HUES64 (cell line): ENCODE results near the gene ALDH7A1.
A peak's percentile ranks its signal among the peaks of the same experiment; 100 is the strongest.

Experiments used
- H3K27ac ChIP-seq: 2 replicates; pipeline ENCODE4 v1.7.0; 2013; ENCODE audit warnings: low read depth, low read length, inconsistent platforms
- H3K27me3 ChIP-seq: 2 replicates; pipeline ENCODE4 v1.6.1; 2013; ENCODE audit warnings: mild to moderate bottlenecking, low read length; ENCODE audit not compliant: insufficient read depth
- H3K36me3 ChIP-seq: 2 replicates; pipeline ENCODE4 v1.6.1; 2013; ENCODE audit warnings: mild to moderate bottlenecking, low read length; ENCODE audit not compliant: insufficient read depth
- H3K4me1 ChIP-seq: 2 replicates; pipeline ENCODE4 v1.6.1; 2013; ENCODE audit warnings: mild to moderate bottlenecking, low read length, moderate library complexity; ENCODE audit not compliant: insufficient read depth
- H3K4me3 ChIP-seq: 2 replicates; pipeline ENCODE4 v1.5.1; 2013; ENCODE audit warnings: mild to moderate bottlenecking, low read length, moderate library complexity
- H3K9ac ChIP-seq: 2 replicates; pipeline ENCODE4 v1.6.1; 2013; ENCODE audit warnings: mild to moderate bottlenecking, low read depth, low read length
- H3K9me3 ChIP-seq: 2 replicates; pipeline ENCODE4 v1.6.1; 2013; ENCODE audit warnings: low read depth, low read length; ENCODE audit not compliant: insufficient read depth
- WGBS: fragments of 150-250, 120-280 bp; methylation state at CpG from one replicate; pipeline ENCODE4 v1.1.7; 2013; ENCODE audit warnings: missing lambda C conversion rate; 5-methylcytosine and 5-hydroxymethylcytosine counted together

Gene ALDH7A1

DNA sequence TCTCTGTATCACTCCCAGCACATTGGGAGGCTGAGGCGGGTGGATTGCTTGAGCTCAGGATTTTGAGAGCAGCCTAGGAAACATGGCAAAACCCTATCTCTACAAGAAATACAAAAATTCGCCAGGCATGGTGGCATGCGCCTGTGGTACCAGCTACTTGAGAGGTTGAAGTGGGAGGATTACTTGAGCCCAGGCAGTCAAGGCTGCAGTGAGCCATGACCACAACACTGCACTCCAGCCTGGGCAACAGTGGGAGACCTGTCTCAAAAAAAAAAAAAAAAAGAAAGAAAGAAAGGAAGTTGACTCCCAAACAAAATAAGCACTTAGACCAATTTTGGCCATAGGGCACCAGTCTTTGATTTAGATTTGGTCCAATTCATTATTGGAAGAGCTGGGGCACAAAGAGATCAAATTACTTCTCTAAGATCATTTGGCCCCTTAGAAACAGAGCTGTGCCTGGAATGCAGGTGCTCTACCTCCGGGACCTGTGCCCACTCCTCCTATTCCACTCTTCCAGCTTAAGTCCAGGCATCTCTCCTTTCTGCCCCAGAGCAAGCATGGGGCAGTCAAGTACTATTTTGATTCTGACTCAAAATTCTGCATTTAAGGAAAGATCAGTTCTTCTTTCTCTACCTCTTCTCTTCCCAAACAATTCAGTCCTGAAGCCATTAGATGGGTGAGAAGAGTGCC, 59.0 kb downstream of the ALDH7A1 start:
- no peaks in the 10 kb centered on the region for H3K27me3 ChIP-seq
- no peaks in the 10 kb centered on the region for H3K9me3 ChIP-seq
- H3K4me3 ChIP-seq: no peak overlapping the region
- no peaks in the 10 kb centered on the region for H3K4me1 ChIP-seq
- no peak overlapping the region for H3K27ac ChIP-seq
- H3K36me3 ChIP-seq: no peaks in the 10 kb centered on the region
- 94% methylated on average over 4 of the region's 4 CpGs for WGBS
- no peak overlapping the region for H3K9ac ChIP-seq

GRCh38 chr5:126534553-126534952, 60.5 kb downstream of the ALDH7A1 start:
- no peak overlapping the region for H3K9ac ChIP-seq

GRCh38 chr5:126531543-126532120, 63.4 kb downstream of the ALDH7A1 start:
- no peaks in the 10 kb centered on the region for H3K27me3 ChIP-seq
- no peak overlapping the region for H3K4me3 ChIP-seq
- H3K36me3 ChIP-seq: no peaks in the 10 kb centered on the region
- H3K9ac ChIP-seq: no peak overlapping the region
- H3K9me3 ChIP-seq: no peaks in the 10 kb centered on the region
- H3K27ac ChIP-seq: no peak overlapping the region
- 90% methylated on average over 4 of the region's 4 CpGs for WGBS
- H3K4me1 ChIP-seq: no peaks in the 10 kb centered on the region

More at GRCh38 chr5:126534553-126534952, 60.5 kb downstream of the ALDH7A1 start:
- Histone ChIP-seq H3K4me1 (no peaks in the 10 kb centered on the region), H3K36me3 (no peaks in the 10 kb centered on the region), H3K9me3 (no peaks in the 10 kb centered on the region), H3K27me3 (no peaks in the 10 kb centered on the region), H3K4me3 (no peak overlapping the region), H3K27ac (no peak overlapping the region)
- 100% methylated on average over 1 of the region's 1 CpG for WGBS

DNA sequence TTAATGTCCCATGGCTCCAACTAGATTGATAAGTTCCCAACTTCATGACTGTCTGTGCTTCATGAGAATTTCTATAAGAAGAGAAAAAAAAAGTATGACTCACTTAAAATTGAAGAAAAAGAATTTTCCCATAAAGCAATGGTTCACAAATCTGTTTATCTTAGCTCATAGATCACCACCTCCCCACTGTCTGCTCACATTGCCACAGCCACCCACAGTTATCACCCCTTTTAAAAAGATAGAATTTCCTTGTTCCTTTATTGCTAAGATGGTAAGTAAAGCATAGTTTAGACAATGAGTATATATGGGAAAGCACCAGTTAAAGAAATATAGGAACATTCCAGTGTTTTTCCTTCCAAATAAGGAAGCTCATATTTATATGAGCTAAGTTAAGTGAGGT, 67.1 kb downstream of the ALDH7A1 start:
- Histone ChIP-seq H3K27ac (no peak overlapping the region), H3K4me3 (no peak overlapping the region), H3K4me1 (no peaks in the 10 kb centered on the region), H3K36me3 (no peaks in the 10 kb centered on the region), H3K27me3 (no peaks in the 10 kb centered on the region), H3K9ac (no peak overlapping the region), H3K9me3 (no peaks in the 10 kb centered on the region)

GRCh38 chr5:126527158-126527557, 67.9 kb downstream of the ALDH7A1 start:
- H3K27me3 ChIP-seq: no peaks in the 10 kb centered on the region
- 71% methylated on average over 1 of the region's 1 CpG for WGBS
- no peak overlapping the region for H3K9ac ChIP-seq
- no peaks in the 10 kb centered on the region for H3K4me1 ChIP-seq
- no peaks in the 10 kb centered on the region for H3K36me3 ChIP-seq
- no peaks in the 10 kb centered on the region for H3K9me3 ChIP-seq
- H3K4me3 ChIP-seq: no peak overlapping the region
- H3K27ac ChIP-seq: no peak overlapping the region

DNA sequence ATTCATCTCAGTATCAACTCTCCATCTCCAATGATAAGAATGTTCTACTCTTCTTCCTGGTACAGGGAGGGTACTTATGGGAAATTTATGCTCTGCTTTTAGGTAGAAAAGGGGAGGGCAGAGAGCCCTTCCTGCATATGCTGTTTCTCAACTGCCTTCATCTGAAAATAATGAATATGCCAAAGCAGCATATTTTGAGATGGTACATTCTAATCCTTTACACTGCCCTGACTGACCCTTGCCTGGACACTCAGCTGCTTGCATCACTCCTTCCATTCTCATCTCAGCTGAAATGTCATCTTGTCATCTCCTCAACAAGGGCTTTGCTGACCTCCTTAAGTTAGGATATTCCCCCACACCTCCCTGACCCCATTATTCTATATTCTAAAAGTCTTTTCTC, 68.5 kb downstream of the ALDH7A1 start:
- H3K4me3 ChIP-seq: no peak overlapping the region
- no peak overlapping the region for H3K27ac ChIP-seq
- no peak overlapping the region for H3K9ac ChIP-seq
- no peaks in the 10 kb centered on the region for H3K9me3 ChIP-seq
- H3K4me1 ChIP-seq: no peaks in the 10 kb centered on the region
- H3K27me3 ChIP-seq: no peaks in the 10 kb centered on the region
- H3K36me3 ChIP-seq: no peaks in the 10 kb centered on the region

GRCh38 chr5:126525630-126526245, 69.3 kb downstream of the ALDH7A1 start:
- 61% methylated on average over 4 of the region's 5 CpGs for WGBS
- Histone ChIP-seq H3K9ac (no peak overlapping the region; the same call in 1 of the 2 replicates), H3K4me1 (no peaks in the 10 kb centered on the region), H3K9me3 (no peaks in the 10 kb centered on the region), H3K36me3 (no peaks in the 10 kb centered on the region), H3K4me3 (0 out of 2 replicates have a peak overlapping the region, but pooled peaks have one; percentile 13), H3K27ac (no peak overlapping the region), H3K27me3 (no peaks in the 10 kb centered on the region)

GRCh38 chr5:126523818-126524510, 71.1 kb downstream of the ALDH7A1 start:
- no peaks in the 10 kb centered on the region for H3K27me3 ChIP-seq
- no peak overlapping the region for H3K27ac ChIP-seq
- no peak overlapping the region for H3K9ac ChIP-seq
- no peak overlapping the region for H3K4me3 ChIP-seq
- peaks cover 8% of the 10 kb centered on the region for H3K4me1 ChIP-seq
- 83% methylated on average over 8 of the region's 8 CpGs for WGBS
- no peaks in the 10 kb centered on the region for H3K36me3 ChIP-seq
- H3K9me3 ChIP-seq: no peaks in the 10 kb centered on the region

GRCh38 chr5:126521130-126521529, 73.9 kb downstream of the ALDH7A1 start:
- no peak overlapping the region for H3K9ac ChIP-seq
- no peak overlapping the region for H3K27ac ChIP-seq
- no peaks in the 10 kb centered on the region for H3K36me3 ChIP-seq
- peaks cover 8% of the 10 kb centered on the region for H3K4me1 ChIP-seq
- no peaks in the 10 kb centered on the region for H3K27me3 ChIP-seq
- H3K9me3 ChIP-seq: no peaks in the 10 kb centered on the region
- H3K4me3 ChIP-seq: no peak overlapping the region

DNA sequence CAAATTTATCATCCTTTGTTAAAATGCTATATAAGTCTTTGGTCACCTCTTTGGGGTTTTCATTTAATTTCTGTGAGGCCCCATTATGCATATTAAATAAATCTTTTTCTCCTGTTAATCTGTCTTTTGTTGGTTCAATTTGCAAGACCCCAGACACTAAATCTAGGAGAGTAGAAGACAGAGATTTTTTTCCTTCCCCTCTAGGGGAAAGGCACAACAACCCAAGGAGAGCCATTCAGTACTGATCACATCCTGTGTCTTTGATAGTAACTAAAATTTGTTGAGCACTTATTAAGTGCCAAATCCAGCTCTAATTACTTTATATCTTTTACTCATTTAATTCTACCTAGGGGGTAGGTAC, 74.4 kb downstream of the ALDH7A1 start:
- no peaks in the 10 kb centered on the region for H3K27me3 ChIP-seq
- no peak overlapping the region for H3K4me3 ChIP-seq
- H3K9ac ChIP-seq: no peak overlapping the region
- H3K4me1 ChIP-seq: peaks cover 8% of the 10 kb centered on the region
- no peaks in the 10 kb centered on the region for H3K9me3 ChIP-seq
- no peaks in the 10 kb centered on the region for H3K36me3 ChIP-seq
- no peak overlapping the region for H3K27ac ChIP-seq
